ENCODE results near the gene FBXL15.

FBXL15 gene

DNA sequence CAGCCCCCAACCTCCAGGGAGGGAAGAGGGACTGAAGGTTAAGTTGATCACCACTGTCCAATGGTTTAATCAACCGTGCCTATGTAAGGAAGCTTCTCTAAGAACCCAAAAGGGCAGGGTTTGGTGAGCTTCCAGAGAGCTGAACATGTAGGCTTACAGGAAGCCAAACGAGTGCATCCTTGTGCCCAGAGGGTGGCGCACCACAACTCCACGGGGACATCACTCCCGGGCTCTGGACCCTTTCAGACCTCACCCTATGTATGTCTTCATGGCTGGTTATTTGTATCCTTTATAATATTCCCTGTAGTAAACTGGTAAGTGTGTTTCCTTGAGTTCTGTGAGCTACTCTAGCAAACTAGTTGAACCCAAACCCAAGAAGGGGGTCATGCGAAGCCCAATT, 36.6 kb upstream of the FBXL15 start:
- Histone ChIP-seq H3K9me3 (ENCODE audit: insufficient read depth, low read depth, low read length) (no peaks in the 10 kb centered on the region), H3K79me2 (ENCODE audit: control insufficient read depth, insufficient read depth, low read length, poor library complexity) (no peaks in the 10 kb centered on the region), H4K91ac (ENCODE audit: low read depth, low read length) (no peak overlapping the region), H3K14ac (ENCODE audit: low read length) (no peak overlapping the region), H3K27ac (ENCODE audit: low read depth, low read length) (no peak overlapping the region), H3K79me1 (ENCODE audit: low read length) (no peaks in the 10 kb centered on the region), H3K4me3 (ENCODE audit: low read depth, low read length) (no peak overlapping the region), H3K23ac (ENCODE audit: low read length) (no peak overlapping the region), H2AFZ (ENCODE audit: insufficient read depth, low read length, poor library complexity) (no peak overlapping the region), H3K27me3 (ENCODE audit: insufficient read depth, low read length) (no peaks in the 10 kb centered on the region), H2AK5ac (ENCODE audit: low read length) (no peak overlapping the region), H2BK5ac (ENCODE audit: low read depth, low read length, poor library complexity) (no peak overlapping the region), H3K4ac (ENCODE audit: low read depth, low read length) (no peak overlapping the region), H3K4me2 (ENCODE audit: low read length) (no peak overlapping the region), H3K18ac (ENCODE audit: low read length) (no peak overlapping the region), H2BK12ac (ENCODE audit: low read length) (no peak overlapping the region), H4K8ac (ENCODE audit: low read depth, low read length) (no peak overlapping the region), H3K9ac (ENCODE audit: low read length) (no peak overlapping the region), H3K36me3 (ENCODE audit: control insufficient read depth in 1 of 2, insufficient read depth in 2 of 2, low read length in 2 of 2) (peaks cover 41 to 43% of the 10 kb centered on the region in 2 experiments), H2BK120ac (ENCODE audit: insufficient read depth, low read length, poor library complexity) (no peak overlapping the region), H4K12ac (ENCODE audit: low read depth, low read length) (no peak overlapping the region), H3K4me1 (ENCODE audit: control insufficient read depth in 1 of 2, insufficient read depth in 2 of 2, low read length in 2 of 2) (no peaks in the 10 kb centered on the region)
- peak; percentile 41 to 50 for DNase-seq
- WGBS (ENCODE audit: extremely low coverage, insufficient coverage, insufficient read length) = no CpG with 5 or more reads among the region's 6 CpGs

DNA sequence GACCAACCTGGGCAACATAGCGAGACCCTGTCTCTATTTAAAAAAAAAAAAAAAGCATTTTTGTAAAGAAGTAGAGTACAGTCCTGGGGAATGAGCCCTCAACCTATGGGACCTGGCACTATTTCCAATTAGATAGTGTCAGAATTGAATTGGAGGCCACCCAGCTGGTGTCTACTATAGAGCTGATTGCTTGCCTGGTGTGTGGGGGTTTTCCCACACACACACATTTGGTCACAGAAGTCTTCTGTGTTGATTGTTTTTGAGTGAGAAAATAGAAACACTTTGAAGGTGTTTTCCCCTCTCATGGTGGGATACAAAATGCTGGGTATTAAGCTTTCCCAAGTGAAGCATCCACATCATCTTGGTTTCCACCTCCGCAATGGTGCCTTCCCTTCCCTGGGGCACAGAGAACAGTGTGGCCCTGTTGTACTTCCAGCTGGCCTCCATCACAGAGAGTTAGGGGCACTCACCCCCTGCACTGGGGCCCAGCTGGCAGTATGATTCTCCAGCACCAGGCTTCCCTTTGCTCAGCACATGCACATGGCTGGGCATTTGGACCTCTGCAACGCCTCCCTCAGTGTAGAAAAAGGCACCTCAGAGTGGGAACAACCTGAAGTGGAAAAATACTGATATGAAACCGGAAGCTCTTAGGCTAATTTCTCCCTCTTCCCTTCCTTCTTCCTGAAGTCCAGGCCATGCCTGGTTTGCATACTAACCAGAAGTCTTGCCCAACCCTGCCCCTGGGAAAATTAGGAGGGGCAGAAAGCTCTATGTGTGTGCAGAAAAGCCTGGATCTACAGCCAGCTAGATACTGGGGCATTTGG, 35.8 kb upstream of the FBXL15 start:
- Histone ChIP-seq H2BK120ac (ENCODE audit: insufficient read depth, low read length, poor library complexity) (no peak overlapping the region), H3K9ac (ENCODE audit: low read length) (no peak overlapping the region), H2BK5ac (ENCODE audit: low read depth, low read length, poor library complexity) (no peak overlapping the region), H3K36me3 (ENCODE audit: control insufficient read depth in 1 of 2, insufficient read depth in 2 of 2, low read length in 2 of 2) (peaks cover 34 to 35% of the 10 kb centered on the region in 2 experiments), H3K27me3 (ENCODE audit: insufficient read depth, low read length) (no peaks in the 10 kb centered on the region), H3K4me3 (ENCODE audit: low read depth, low read length) (no peak overlapping the region), H3K23ac (ENCODE audit: low read length) (no peak overlapping the region), H3K9me3 (ENCODE audit: insufficient read depth, low read depth, low read length) (no peaks in the 10 kb centered on the region), H4K8ac (ENCODE audit: low read depth, low read length) (no peak overlapping the region), H3K27ac (ENCODE audit: low read depth, low read length) (no peak overlapping the region), H3K4ac (ENCODE audit: low read depth, low read length) (no peak overlapping the region), H4K91ac (ENCODE audit: low read depth, low read length) (no peak overlapping the region), H2BK12ac (ENCODE audit: low read length) (no peak overlapping the region), H3K14ac (ENCODE audit: low read length) (no peak overlapping the region), H3K79me2 (ENCODE audit: control insufficient read depth, insufficient read depth, low read length, poor library complexity) (no peaks in the 10 kb centered on the region), H3K79me1 (ENCODE audit: low read length) (no peaks in the 10 kb centered on the region), H4K12ac (ENCODE audit: low read depth, low read length) (no peak overlapping the region), H3K4me2 (ENCODE audit: low read length) (no peak overlapping the region), H3K4me1 (ENCODE audit: control insufficient read depth in 1 of 2, insufficient read depth in 2 of 2, low read length in 2 of 2) (no peaks in the 10 kb centered on the region), H2AK5ac (ENCODE audit: low read length) (no peak overlapping the region), H2AFZ (ENCODE audit: insufficient read depth, low read length, poor library complexity) (no peak overlapping the region), H3K18ac (ENCODE audit: low read length) (no peak overlapping the region)
- WGBS (ENCODE audit: extremely low coverage, insufficient coverage, insufficient read length) = no CpG with 5 or more reads among the region's 4 CpGs
- peak in 1 of 2 donors; percentile 50 for DNase-seq

- H2BK12ac ChIP-seq (ENCODE audit: low read length) = no peak overlapping the region
- no peak overlapping the region for H2AFZ ChIP-seq (ENCODE audit: insufficient read depth, low read length, poor library complexity)
- H4K8ac ChIP-seq (ENCODE audit: low read depth, low read length) = no peak overlapping the region
- peaks cover 2 to 3% of the 10 kb centered on the region in 2 experiments for H3K4me1 ChIP-seq (ENCODE audit: control insufficient read depth in 1 of 2, insufficient read depth in 2 of 2, low read length in 2 of 2)
- no peaks in the 10 kb centered on the region for H3K79me2 ChIP-seq (ENCODE audit: control insufficient read depth, insufficient read depth, low read length, poor library complexity)
- no peak overlapping the region for H3K18ac ChIP-seq (ENCODE audit: low read length)
- H3K4me2 ChIP-seq (ENCODE audit: low read length) = no peak overlapping the region
- H3K27me3 ChIP-seq (ENCODE audit: insufficient read depth, low read length) = no peaks in the 10 kb centered on the region
- H3K36me3 ChIP-seq (ENCODE audit: control insufficient read depth in 1 of 2, insufficient read depth in 2 of 2, low read length in 2 of 2) = no peaks in the 10 kb centered on the region
- no CpG with 5 or more reads among the region's 3 CpGs for WGBS (ENCODE audit: extremely low coverage, insufficient coverage, insufficient read length)
- no peak overlapping the region for H4K12ac ChIP-seq (ENCODE audit: low read depth, low read length)
- no peak overlapping the region for H2BK5ac ChIP-seq (ENCODE audit: low read depth, low read length, poor library complexity)
- no peak overlapping the region for H2AK5ac ChIP-seq (ENCODE audit: low read length)
- H3K14ac ChIP-seq (ENCODE audit: low read length) = no peak overlapping the region
- H3K9me3 ChIP-seq (ENCODE audit: insufficient read depth, low read depth, low read length) = no peaks in the 10 kb centered on the region
- no peak overlapping the region for H3K27ac ChIP-seq (ENCODE audit: low read depth, low read length)
- peaks cover 2% of the 10 kb centered on the region for H3K79me1 ChIP-seq (ENCODE audit: low read length)
- no peak overlapping the region for H3K4ac ChIP-seq (ENCODE audit: low read depth, low read length)
- no peak overlapping the region for H4K91ac ChIP-seq (ENCODE audit: low read depth, low read length)
- no peak overlapping the region for H3K9ac ChIP-seq (ENCODE audit: low read length)
- H3K23ac ChIP-seq (ENCODE audit: low read length) = no peak overlapping the region
- peak in 1 of 2 donors; percentile 35 for DNase-seq
- H2BK120ac ChIP-seq (ENCODE audit: insufficient read depth, low read length, poor library complexity) = no peak overlapping the region
- H3K4me3 ChIP-seq (ENCODE audit: low read depth, low read length) = no peak overlapping the region
Observed at GRCh38 chr10:102389894-102390293, 30.7 kb upstream of the FBXL15 start.

GRCh38 chr10:102392306-102392705, 28.3 kb upstream of the FBXL15 start:
- Histone ChIP-seq H2BK12ac (ENCODE audit: low read length) (no peak overlapping the region), H3K4me2 (ENCODE audit: low read length) (no peak overlapping the region), H2BK5ac (ENCODE audit: low read depth, low read length, poor library complexity) (no peak overlapping the region), H3K14ac (ENCODE audit: low read length) (no peak overlapping the region), H4K91ac (ENCODE audit: low read depth, low read length) (no peak overlapping the region), H3K9ac (ENCODE audit: low read length) (no peak overlapping the region), H3K9me3 (ENCODE audit: insufficient read depth, low read depth, low read length) (no peaks in the 10 kb centered on the region), H4K12ac (ENCODE audit: low read depth, low read length) (no peak overlapping the region), H3K4me3 (ENCODE audit: low read depth, low read length) (no peak overlapping the region), H4K8ac (ENCODE audit: low read depth, low read length) (no peak overlapping the region), H3K4me1 (ENCODE audit: control insufficient read depth in 1 of 2, insufficient read depth in 2 of 2, low read length in 2 of 2) (peaks cover 13 to 14% of the 10 kb centered on the region in 2 experiments), H2AFZ (ENCODE audit: insufficient read depth, low read length, poor library complexity) (no peak overlapping the region), H3K4ac (ENCODE audit: low read depth, low read length) (no peak overlapping the region), H2BK120ac (ENCODE audit: insufficient read depth, low read length, poor library complexity) (no peak overlapping the region), H2AK5ac (ENCODE audit: low read length) (no peak overlapping the region), H3K27me3 (ENCODE audit: insufficient read depth, low read length) (no peaks in the 10 kb centered on the region), H3K36me3 (ENCODE audit: control insufficient read depth in 1 of 2, insufficient read depth in 2 of 2, low read length in 2 of 2) (peaks cover under 1 to 6% of the 10 kb centered on the region in 2 experiments), H3K27ac (ENCODE audit: low read depth, low read length) (no peak overlapping the region), H3K23ac (ENCODE audit: low read length) (no peak overlapping the region), H3K18ac (ENCODE audit: low read length) (no peak overlapping the region), H3K79me1 (ENCODE audit: low read length) (peaks cover 8% of the 10 kb centered on the region), H3K79me2 (ENCODE audit: control insufficient read depth, insufficient read depth, low read length, poor library complexity) (peaks cover 4% of the 10 kb centered on the region)
- WGBS (ENCODE audit: extremely low coverage, insufficient coverage, insufficient read length) = no CpG with 5 or more reads among the region's 5 CpGs
- peak; percentile 61 to 73 for DNase-seq

Data from trophoblast cell (in vitro differentiated cells and primary cell).